Thyroid gland (tissue), 4 donors: ENCODE data around the gene NPDC1. TPM values are rescaled to one million over a fixed set of nuclear protein-coding genes. Genes with fewer than 3 reads are reported as not detected.

ENCODE experiments used
- DNase-seq, 2 donors: peaks; one replicate each; pipeline ENCODE4 v3.0.0-alpha.2; 2019
- H3K27ac ChIP-seq, 3 donors: fragments of 200-600 bp; sonication (generic); 1 replicate in 2 of 3; 2 replicates in 1 of 3; pipeline ENCODE4 v1.5.1; 2016 to 2019; ENCODE audit warnings: mild to moderate bottlenecking in 1 of 3, moderate library complexity in 1 of 3
- H3K27me3 ChIP-seq: fragments of 200-600 bp; sonication (generic); one replicate; pipeline ENCODE4 v1.5.1; 2019
- H3K36me3 ChIP-seq, 2 donors: fragments of 200-600 bp; sonication (generic); one replicate each; pipeline ENCODE4 v1.5.1; 2016 to 2019
- H3K4me1 ChIP-seq, 2 donors: fragments of 200-600 bp; sonication (generic); one replicate each; pipeline ENCODE4 v1.5.1; 2017 to 2019
- H3K4me3 ChIP-seq, 3 donors: fragments of 200-600 bp; sonication (generic); replicated peaks in 1 of 3; 1 replicate in 2 of 3; 2 replicates in 1 of 3; pipeline ENCODE4 v1.5.1; 2016; ENCODE audit warnings: mild to moderate bottlenecking in 1 of 3
- H3K9me3 ChIP-seq: fragments of 200-600 bp; sonication (generic); one replicate; pipeline ENCODE4 v1.5.1; 2017
- CTCF ChIP-seq, 6 experiments: fragments of 200-600 bp in 3 of 6; fragments of 450-650 bp in 3 of 6; sonication (generic) in 3 of 6; IDR thresholded peaks; one replicate each; pipeline ENCODE4 v1.5.1; 2016 to 2019; ENCODE audit warnings: antibody characterized with exemption in 6 of 6, mild to moderate bottlenecking in 2 of 6, inconsistent platforms in 1 of 6, moderate library complexity in 1 of 6
- POLR2A ChIP-seq, 2 donors: fragments of 450-650 bp; IDR thresholded peaks; one replicate each; pipeline ENCODE4 v1.6.1; 2017; ENCODE audit warnings: antibody characterized with exemption in 2 of 2, mild to moderate bottlenecking in 2 of 2, moderate library complexity in 1 of 2
- WGBS, 2 donors: methylation state at CpG; one replicate each; pipeline ENCODE4 v1.1.5; 2017; 5-methylcytosine and 5-hydroxymethylcytosine counted together
- intact Hi-C: fragments of 100-400 bp; cut with DNase I; formaldehyde crosslinking; loops from one replicate; pipeline ENCODE4 v1.15.1; 2023
- total RNA-seq, 4 donors: library from RNA; depleted of rRNA; stranded (reverse); fragments of >200 nt; gene quantifications; one replicate each; pipeline ENCODE4 v1.2.3, GENCODE V29; 2016

The NPDC1 gene
- total RNA-seq, 4 donors from 2014 or later = 23.3 to 65.9 (median 35.4) TPM

GRCh38 chr9:137086531-137087408, 40.8 kb upstream of the NPDC1 start, which contains the start of gene MAN1B1:
Gene MAN1B1 (plus strand): TSS chr9:137086985. CDS start chr9:137087000, 15 bp downstream.
- Histone ChIP-seq H3K36me3 (peaks cover 0 to 4% of the 10 kb centered on the region in 2 donors), H3K27ac (peak within 1 kb of the TSS; percentile 71 to 93 (median 78))
- intact Hi-C loops = no loop called here

GRCh38 chr9:137085920-137086530, 40.0 kb upstream of the NPDC1 start:
- peaks cover 15 to 23% of the 10 kb centered on the region in 2 donors for H3K4me1 ChIP-seq
- TF ChIP-seq POLR2A (IDR thresholded peaks at IDR 0.05) (no peak), CTCF (IDR thresholded peaks at IDR 0.05) (no peak)
- peak overlapping the region; percentile 21 to 77 (median 32) for H3K4me3 ChIP-seq
- H3K9me3 ChIP-seq = no peaks in the 10 kb centered on the region
- no peaks in the 10 kb centered on the region for H3K27me3 ChIP-seq
- H3K36me3 ChIP-seq = peaks cover under 1 to 5% of the 10 kb centered on the region in 2 donors
- WGBS, 2 donors = 1 to 7% methylated on average over 18 to 19 of the region's 58 CpGs
- DNase-seq = peak; percentile 59 to 69
- H3K27ac ChIP-seq = peak overlapping the region; percentile 71 to 93 (median 78)
- intact Hi-C loops = no loop called here

More at GRCh38 chr9:137086531-137087408, 40.8 kb upstream of the NPDC1 start, which contains the start of gene MAN1B1:
- H3K27me3 ChIP-seq = no peaks in the 10 kb centered on the region
- WGBS, 2 donors = 1% methylated on average over 29 of the region's 101 CpGs; no CpG with 5 or more reads in 1 of the 2 donors
- H3K4me3 ChIP-seq = peak within 1 kb of the TSS; percentile 60 to 84 (median 77)
- no peaks in the 10 kb centered on the region for H3K9me3 ChIP-seq
- TF ChIP-seq CTCF (IDR thresholded peaks at IDR 0.05) (no peak), POLR2A (IDR thresholded peaks at IDR 0.05) (peak; percentile 60 to 87)
- peaks cover 15 to 23% of the 10 kb centered on the region in 2 donors for H3K4me1 ChIP-seq
- peak; percentile 100 for DNase-seq

- no peak for DNase-seq
- WGBS, 2 donors = 56 to 84% methylated on average over 3 to 9 of the region's 9 CpGs
- no peak overlapping the region for H3K27ac ChIP-seq
These were observed 38.5 kb upstream of the NPDC1 start for GRCh38 chr9:137084526-137084925.

GRCh38 chr9:137083394-137084004, 37.5 kb upstream of the NPDC1 start:
- Histone ChIP-seq H3K9me3 (no peaks in the 10 kb centered on the region), H3K27me3 (no peaks in the 10 kb centered on the region), H3K36me3 (peaks cover 19 to 20% of the 10 kb centered on the region in 2 donors), H3K4me3 (no peak overlapping the region), H3K4me1 (peaks cover 17 to 31% of the 10 kb centered on the region in 2 donors), H3K27ac (peak overlapping the region in 1 of 3 donors; percentile 32)
- WGBS, 2 donors = 84 to 85% methylated on average over 9 to 12 of the region's 12 CpGs
- DNase-seq = no peak
- intact Hi-C loops = no loop called here
- TF ChIP-seq POLR2A (IDR thresholded peaks at IDR 0.05) = no peak
- no peak for TF ChIP-seq CTCF (IDR thresholded peaks at IDR 0.05)

More at GRCh38 chr9:137084526-137084925, 38.5 kb upstream of the NPDC1 start:
- H3K4me1 ChIP-seq = peaks cover 15 to 23% of the 10 kb centered on the region in 2 donors
- intact Hi-C loops = no loop called here
- H3K36me3 ChIP-seq = peaks cover 14 to 15% of the 10 kb centered on the region in 2 donors
- TF ChIP-seq CTCF (IDR thresholded peaks at IDR 0.05) (no peak), POLR2A (IDR thresholded peaks at IDR 0.05) (no peak)
- no peaks in the 10 kb centered on the region for H3K27me3 ChIP-seq
- no peak overlapping the region for H3K4me3 ChIP-seq
- no peaks in the 10 kb centered on the region for H3K9me3 ChIP-seq
